ENCODE data around the gene GGT6.

The GGT6 gene

GRCh38 chr17:4539576-4540223 is 20.7 kb downstream of the GGT6 start:
- peaks cover 0 to 76% of the 10 kb centered on the region in 2 experiments; a peak in 2 of 3 replicates for H3K36me3 ChIP-seq (ENCODE audit: control insufficient read depth in 2 of 2, insufficient read depth in 1 of 2, low read length in 2 of 2)
- CTCF ChIA-PET = no interaction called here

GRCh38 chr17:4539025-4539424 is 21.4 kb downstream of the GGT6 start:
- Histone ChIP-seq H3K4me3 (ENCODE audit: low read depth, low read length) (no peak overlapping the region), H3K4me1 (ENCODE audit: control insufficient read depth, insufficient read depth, low read length) (no peaks in the 10 kb centered on the region), H3K9me3 (ENCODE audit: control insufficient read depth, insufficient read depth, low read depth, low read length) (no peaks in the 10 kb centered on the region), H3K36me3 (ENCODE audit: control insufficient read depth in 2 of 2, insufficient read depth in 1 of 2, low read length in 2 of 2) (peaks cover 0 to 71% of the 10 kb centered on the region in 2 experiments; a peak in 2 of 3 replicates), H3K27ac (ENCODE audit: extremely low read depth, low read depth, low read length) (no peak overlapping the region)
- ChIA-PET CTCF (interaction anchor here (0.6 to 1.1 kb wide), 3 partner anchors 12 to 121 kb away, joined by 3 to 4 read pairs (median 3); no protein-coding TSS in a partner anchor), POLR2A (interaction anchor here (0.6 to 1.8 kb wide), 4 partner anchors 13 to 387 kb away, joined by 3 to 9 read pairs (median 5); partner anchors contain the start of gene MYBBP1A)
- no peak for TF ChIP-seq KLF8 (tag by site-specific recombination; IDR thresholded peaks at IDR 0.05)
- no peak for TF ChIP-seq ZNF324 (tag by site-specific recombination; IDR thresholded peaks at IDR 0.05)
- TF ChIP-seq ZNF112 (tag by site-specific recombination; IDR thresholded peaks at IDR 0.05) = no peak
- no peak for TF ChIP-seq ZBTB17 (tag by site-specific recombination; IDR thresholded peaks at IDR 0.05)
- no peak for TF ChIP-seq ZNF596 (tag by site-specific recombination; IDR thresholded peaks at IDR 0.05)
- TF ChIP-seq ZNF362 (tag by site-specific recombination; IDR thresholded peaks at IDR 0.05) = no peak
- TF ChIP-seq PATZ1 (tag by site-specific recombination; IDR thresholded peaks at IDR 0.05) = no peak
- no peak for TF ChIP-seq ELK4 (IDR thresholded peaks at IDR 0.05; ENCODE audit: borderline replicate concordance, low read depth, low read length)
- no peak for TF ChIP-seq AEBP2 (tag by site-specific recombination; IDR thresholded peaks at IDR 0.05; ENCODE audit: borderline replicate concordance)
- TF ChIP-seq ZSCAN18 (tag by site-specific recombination; IDR thresholded peaks at IDR 0.05) = no peak
- TF ChIP-seq ZNF449 (tag by site-specific recombination; IDR thresholded peaks at IDR 0.05) = no peak
- no peak for TF ChIP-seq ZNF645 (tag by site-specific recombination; IDR thresholded peaks at IDR 0.05)

More at GRCh38 chr17:4539576-4540223, 20.7 kb downstream of the GGT6 start:
- H3K4me1 ChIP-seq (ENCODE audit: control insufficient read depth, insufficient read depth, low read length) = no peaks in the 10 kb centered on the region
- H3K27ac ChIP-seq (ENCODE audit: extremely low read depth, low read depth, low read length) = no peak overlapping the region
- no peak overlapping the region for H3K4me3 ChIP-seq (ENCODE audit: low read depth, low read length)
- H3K9me3 ChIP-seq (ENCODE audit: control insufficient read depth, insufficient read depth, low read depth, low read length) = no peaks in the 10 kb centered on the region
- POLR2A ChIA-PET = interaction anchor here (1.4 to 1.8 kb wide), 2 partner anchors 9 to 16 kb away, joined by 4 to 9 read pairs; partner anchors contain the start of gene MYBBP1A
- TF ChIP-seq ZNF530 (tag by site-specific recombination; IDR thresholded peaks at IDR 0.05; ENCODE audit: low read depth) (no peak), ZIC2 (tag by site-specific recombination; IDR thresholded peaks at IDR 0.05) (no peak), WT1 (tag by site-specific recombination; IDR thresholded peaks at IDR 0.05) (no peak), ZNF768 (tag by site-specific recombination; IDR thresholded peaks at IDR 0.05) (no peak), HIC1 (tag by site-specific recombination; IDR thresholded peaks at IDR 0.05) (peak; percentile 33; the same call in 1 of the 2 replicates), ZNF701 (tag by site-specific recombination; IDR thresholded peaks at IDR 0.05) (no peak), ZNF10 (tag by site-specific recombination; IDR thresholded peaks at IDR 0.05) (no peak)

Data from HEK293 (cell line).